HepG2 (cell line): ENCODE data around the gene TTC23. TPM values are rescaled to one million over a fixed set of nuclear protein-coding genes. Genes with fewer than 3 reads are reported as not detected.
A peak's percentile ranks its signal among the peaks of the same experiment; 100 is the strongest.

Source experiments
- ATAC-seq: fragments of 200-7000 bp; cut with Tn5 transposase; 3 replicates; pipeline ENCODE4 v1.9.1; 2020; ENCODE audit warnings: mild to moderate bottlenecking, moderate library complexity
- BruUV-seq: library from RNA; stranded (reverse); fragments of 400-500 nt; replicated peaks from 2 replicates; lab custom pipeline; 2021; lab: Mats Ljungman, UMichigan
- CTCF ChIA-PET: fragments of 300-600 bp; formaldehyde crosslinking; extraction: SDS; loops from one replicate; lab custom pipeline; 2021; ENCODE audit warnings: low total read pairs, inconsistent platforms, low intra/inter-chr PET ratio; lab: Yijun Ruan, JAX
- POLR2A ChIA-PET: fragments of 350-600 bp; sonication (Branson Sonifier 250); formaldehyde crosslinking; loops from one replicate; lab custom pipeline; 2020; ENCODE audit warnings: antibody characterized with exemption, inconsistent platforms; lab: Yijun Ruan, JAX
- DNase-seq: peaks from one replicate; pipeline ENCODE4 v3.0.0-alpha.2; 2015; ENCODE audit warnings: low spot score
- FAIRE-seq: peaks from 3 replicates; lab custom pipeline; 2011; peaks lifted over from hg19 to GRCh38; lab: Jason Lieb, UNC
- H2AFZ ChIP-seq: one replicate; pipeline ENCODE4 v1.6.1; 2011; ENCODE audit warnings: low read length, inconsistent platforms
- H3K27ac ChIP-seq: fragments of 300-600 bp; 3 replicates; pipeline ENCODE4 v1.8.0; 2011; ENCODE audit warnings: mixed run types, mild to moderate bottlenecking, mixed read lengths, low read length, inconsistent platforms; ENCODE audit not compliant: insufficient read depth; ENCODE audit errors: extremely low read length
- H3K27me3 ChIP-seq, 2 experiments: fragments of 200-600 bp in 1 of 2; 2 replicates in 1 of 2; 3 replicates in 1 of 2; pipeline versions ENCODE4 v1.6.0 to v1.8.0; 2011; ENCODE audit warnings: low read length in 2 of 2, mild to moderate bottlenecking in 2 of 2, moderate library complexity in 2 of 2, inconsistent platforms in 1 of 2; ENCODE audit not compliant: insufficient read depth in 2 of 2, control insufficient read depth in 1 of 2
- H3K36me3 ChIP-seq, 2 experiments: fragments of 200-600 bp in 1 of 2; replicated peaks in 1 of 2; 2 replicates in 1 of 2; 3 replicates in 1 of 2; pipeline versions ENCODE4 v1.5.1 to v1.8.0; 2011; ENCODE audit warnings: low read length in 2 of 2, inconsistent platforms in 1 of 2; ENCODE audit not compliant: insufficient read depth in 2 of 2, control insufficient read depth in 1 of 2
- H3K4me1 ChIP-seq: 2 replicates; pipeline ENCODE4 v1.5.1; 2012; ENCODE audit warnings: low read length, inconsistent platforms; ENCODE audit not compliant: insufficient read depth
- H3K4me2 ChIP-seq: 2 replicates; pipeline ENCODE4 v1.6.0; 2011; ENCODE audit warnings: low read depth, low read length, inconsistent platforms
- H3K4me3 ChIP-seq, 3 experiments: fragments of 200-600 bp in 1 of 3; sonication (generic), shearing (Covaris generic) in 1 of 3; replicated peaks in 1 of 3; 2 replicates each; pipeline ENCODE4 v1.5.1; 2011 to 2016; ENCODE audit warnings: low read length in 3 of 3, inconsistent platforms in 2 of 3, low read depth in 2 of 3, mild to moderate bottlenecking in 2 of 3, control low read depth in 1 of 3, mixed read lengths in 1 of 3; ENCODE audit not compliant: insufficient read depth in 1 of 3
- H3K79me2 ChIP-seq: one replicate; pipeline ENCODE4 v1.6.1; 2011; ENCODE audit warnings: low read length, inconsistent platforms; ENCODE audit not compliant: insufficient read depth
- H3K9ac ChIP-seq: 2 replicates; pipeline ENCODE4 v1.6.0; 2011; ENCODE audit warnings: mild to moderate bottlenecking, low read depth, low read length, inconsistent platforms; ENCODE audit not compliant: insufficient read depth
- H3K9me3 ChIP-seq: 2 replicates; pipeline ENCODE4 v1.5.1; 2012; ENCODE audit warnings: mild to moderate bottlenecking, low read length
- H4K20me1 ChIP-seq: 2 replicates; pipeline ENCODE4 v1.6.0; 2011; ENCODE audit warnings: inconsistent platforms, mild to moderate bottlenecking, low read length, moderate library complexity; ENCODE audit not compliant: insufficient read depth
- ARID4A ChIP-seq: sonication (generic); formaldehyde crosslinking; IDR thresholded peaks from 2 replicates; pipeline ENCODE4 v1.5.0; 2020; ENCODE audit warnings: mild to moderate bottlenecking, missing genetic modification reagents, borderline replicate concordance
- EEA1 ChIP-seq: sonication (generic); formaldehyde crosslinking; IDR thresholded peaks from 2 replicates; pipeline ENCODE4 v1.5.1; 2020; ENCODE audit warnings: mild to moderate bottlenecking, missing genetic modification reagents, borderline replicate concordance
- HES4 ChIP-seq: sonication (generic); formaldehyde crosslinking; IDR thresholded peaks from 2 replicates; pipeline ENCODE4 v1.9.0; 2021; ENCODE audit warnings: mild to moderate bottlenecking, missing genetic modification reagents, borderline replicate concordance
- HIVEP1 ChIP-seq: sonication (generic); formaldehyde crosslinking; IDR thresholded peaks from 2 replicates; pipeline ENCODE4 v1.4.0; 2020; ENCODE audit warnings: mild to moderate bottlenecking, missing genetic modification reagents
- HMG20B ChIP-seq: conservative IDR thresholded peaks from 2 replicates; pipeline ENCODE4 v1.6.1; 2016; ENCODE audit warnings: missing genetic modification reagents, missing compliant biosample characterization
- IKZF1 ChIP-seq: fragments of 450-650 bp; IDR thresholded peaks from 2 replicates; pipeline ENCODE4 v1.7.1; 2016
- PPARG ChIP-seq: conservative IDR thresholded peaks from 2 replicates; pipeline ENCODE4 v1.6.1; 2016; ENCODE audit warnings: missing biosample characterization, missing genetic modification reagents
- REXO4 ChIP-seq: sonication (generic); formaldehyde crosslinking; IDR thresholded peaks from 2 replicates; pipeline ENCODE4 v1.8.0; 2022; ENCODE audit warnings: missing genetic modification reagents, mild to moderate bottlenecking, borderline replicate concordance
- ZNF7 ChIP-seq: IDR thresholded peaks from 2 replicates; pipeline ENCODE4 v1.6.1; 2016; ENCODE audit warnings: missing biosample characterization, missing genetic modification reagents
- in situ Hi-C: cut with HindIII; loops from 2 replicates; pipeline ENCODE4 v1.10.0; 2017; ENCODE audit warnings: low pct_unique_long_range_greater_than_20kb; ENCODE audit not compliant: extremely low pct_ligation_motif_present
- intact Hi-C: fragments of 100-400 bp; cut with micrococcal nuclease; formaldehyde crosslinking; loops from one replicate; pipeline ENCODE4 v1.10.0; 2022; ENCODE audit not compliant: unreplicated experiment
- polyA plus RNA-seq, 8 experiments: library from polyadenylated mRNA; depleted of rRNA in 3 of 8; stranded (reverse) in 7 of 8; unstranded in 1 of 8; fragments of >200 nt; fragmentation: Illumina TruSeq in 4 of 8; extraction: Trizol in 4 of 8; gene quantifications; 2 replicates each; pipeline versions ENCODE4 v1.2.1 to v1.2.3, GENCODE V29; 2011 to 2016; ENCODE audit warnings: low read depth in 4 of 8, missing spikeins in 1 of 8, mixed read lengths in 1 of 8; ENCODE audit not compliant: insufficient read depth in 1 of 8
- total RNA-seq, 5 experiments: library from RNA; depleted of rRNA; stranded (reverse); fragments of >200 nt; fragmentation: Illumina TruSeq; extraction: Trizol; gene quantifications; 2 replicates each; pipeline ENCODE4 v1.2.3, GENCODE V29; 2016; ENCODE audit warnings: low read depth in 1 of 5

The TTC23 gene
- total and polyA plus RNA-seq, 2 of the 13 experiments (the other 11 are each of a cell fraction or from before 2014, with no cell fraction given) = 1.6 to 11.7 TPM

GRCh38 chr15:99295840-99296239, 46.5 kb upstream of the TTC23 start:
- Histone ChIP-seq H3K9me3 (no peaks in the 10 kb centered on the region), H2AFZ (no peak overlapping the region), H3K79me2 (no peaks in the 10 kb centered on the region), H4K20me1 (no peaks in the 10 kb centered on the region), H3K27ac (no peak overlapping the region), H3K27me3 (no peaks in the 10 kb centered on the region; a peak in 1 of 5 replicates), H3K9ac (no peak overlapping the region), H3K4me1 (peaks cover 19% of the 10 kb centered on the region), H3K4me2 (no peak overlapping the region), H3K36me3 (no peaks in the 10 kb centered on the region; a peak in 2 of 5 replicates), H3K4me3 (no peak overlapping the region)
- FAIRE-seq = no peak
- no peak for DNase-seq
- ChIA-PET POLR2A (no interaction called here), CTCF (no interaction called here)
- no peak for ATAC-seq
- in situ Hi-C loops (no loop called here), intact Hi-C loops (no loop called here)
- TF ChIP-seq PPARG = no peak
- no peak for TF ChIP-seq HMG20B
- TF ChIP-seq HES4 (CRISPR knock-in tag) = no peak
- no peak for TF ChIP-seq ARID4A (CRISPR knock-in tag)
- no peak for TF ChIP-seq EEA1
- BruUV-seq = no TSS peak

GRCh38 chr15:99291643-99292042, 42.3 kb upstream of the TTC23 start:
- peaks cover 19% of the 10 kb centered on the region for H3K4me1 ChIP-seq
- DNase-seq (no peak), FAIRE-seq (no peak), ATAC-seq (no peak)
- no peak overlapping the region for H3K9ac ChIP-seq
- no TSS peak for BruUV-seq
- in situ Hi-C loops = no loop called here
- H3K9me3 ChIP-seq = no peaks in the 10 kb centered on the region
- H2AFZ ChIP-seq = no peak overlapping the region
- no peak overlapping the region for H3K4me3 ChIP-seq
- H3K27ac ChIP-seq = no peak overlapping the region
- peaks cover 0 to 3% of the 10 kb centered on the region in 2 experiments; a peak in 2 of 5 replicates for H3K36me3 ChIP-seq
- POLR2A ChIA-PET = no interaction called here
- CTCF ChIA-PET = no interaction called here
- no peaks in the 10 kb centered on the region for H4K20me1 ChIP-seq
- H3K4me2 ChIP-seq = no peak overlapping the region
- TF ChIP-seq ZNF7 (peak; percentile 89), REXO4 (CRISPR knock-in tag) (no peak), HIVEP1 (CRISPR knock-in tag) (no peak), IKZF1 (no peak)
- TF ChIP-seq, all 625 proteins: peak for 1
- no peaks in the 10 kb centered on the region for H3K79me2 ChIP-seq
- intact Hi-C loops = no loop called here
- H3K27me3 ChIP-seq = no peaks in the 10 kb centered on the region
